ENCODE measurements around the gene CCDC43. TPM values are rescaled to one million over a fixed set of nuclear protein-coding genes. Genes with fewer than 3 reads are reported as not detected.
"Not testable (repeated sequence)": the region's sequence is repeated elsewhere in the genome, so short reads cannot be mapped to it uniquely, and the experiment has no call there.

CCDC43 gene
- total RNA-seq, 1 experiment from 2014 or later, result 50.4 TPM

DNA sequence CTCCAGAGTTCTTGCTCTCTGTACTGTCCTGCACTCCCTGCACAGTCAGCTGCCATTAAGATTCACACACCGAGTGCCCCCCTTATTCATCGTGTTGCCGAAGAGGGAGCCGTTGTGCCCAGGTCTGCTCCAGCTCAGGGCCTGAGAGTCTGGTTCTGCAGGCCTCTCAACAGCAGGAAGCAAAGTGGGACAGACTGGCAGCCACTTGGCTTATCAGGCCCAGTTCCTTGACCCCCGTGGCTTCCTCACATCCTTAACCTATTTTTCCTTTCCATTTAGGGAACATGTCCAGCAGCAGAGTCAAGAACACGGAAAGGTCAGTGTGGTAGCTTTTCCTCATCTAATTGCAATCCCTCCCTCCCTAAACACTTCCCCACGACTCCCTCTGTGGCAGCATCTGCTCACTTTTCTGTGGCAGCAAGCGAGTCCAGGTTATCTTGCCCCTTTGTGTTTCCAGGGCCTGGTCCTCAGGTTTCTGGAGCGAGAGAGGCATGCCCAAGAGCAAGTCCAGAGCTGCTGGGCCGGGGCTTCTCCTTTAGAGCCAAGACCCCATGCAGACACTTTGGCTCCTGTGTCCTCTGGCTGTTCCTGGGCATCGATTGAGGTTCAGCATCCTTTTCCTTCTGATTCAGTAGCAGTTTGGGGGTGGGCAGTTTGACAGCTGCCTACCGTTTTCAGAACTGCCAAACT, 47.1 kb upstream of the CCDC43 start:
- no peak overlapping the region for H2AFZ ChIP-seq (ENCODE audit: low read length)
- intact Hi-C loops (cut with micrococcal nuclease), result no loop called here
- H3K9ac ChIP-seq (ENCODE audit: low read length), result no peak overlapping the region
- no peaks in the 10 kb centered on the region for H3K9me2 ChIP-seq (replicated peaks; ENCODE audit: low read length)
- no peaks in the 10 kb centered on the region for H4K20me1 ChIP-seq (ENCODE audit: low read length)
- H3K27me3 ChIP-seq (ENCODE audit: low read length), result no peaks in the 10 kb centered on the region
- no peak overlapping the region for H3K27ac ChIP-seq (ENCODE audit: low read length)
- ChIA-PET CTCF (interaction anchor here (0.5 kb wide), 1 partner anchor 59 kb away, joined by 3 read pairs; no protein-coding TSS in a partner anchor), POLR2A (ENCODE audit: unreplicated experiment) (no interaction called here)
- no peaks in the 10 kb centered on the region for H3K4me1 ChIP-seq (ENCODE audit: insufficient read depth, low read length)
- no peak overlapping the region for H3K4me3 ChIP-seq (ENCODE audit: low read length)
- H3K79me2 ChIP-seq (ENCODE audit: low read length), result no peaks in the 10 kb centered on the region
- TF ChIP-seq, protein P1, sequence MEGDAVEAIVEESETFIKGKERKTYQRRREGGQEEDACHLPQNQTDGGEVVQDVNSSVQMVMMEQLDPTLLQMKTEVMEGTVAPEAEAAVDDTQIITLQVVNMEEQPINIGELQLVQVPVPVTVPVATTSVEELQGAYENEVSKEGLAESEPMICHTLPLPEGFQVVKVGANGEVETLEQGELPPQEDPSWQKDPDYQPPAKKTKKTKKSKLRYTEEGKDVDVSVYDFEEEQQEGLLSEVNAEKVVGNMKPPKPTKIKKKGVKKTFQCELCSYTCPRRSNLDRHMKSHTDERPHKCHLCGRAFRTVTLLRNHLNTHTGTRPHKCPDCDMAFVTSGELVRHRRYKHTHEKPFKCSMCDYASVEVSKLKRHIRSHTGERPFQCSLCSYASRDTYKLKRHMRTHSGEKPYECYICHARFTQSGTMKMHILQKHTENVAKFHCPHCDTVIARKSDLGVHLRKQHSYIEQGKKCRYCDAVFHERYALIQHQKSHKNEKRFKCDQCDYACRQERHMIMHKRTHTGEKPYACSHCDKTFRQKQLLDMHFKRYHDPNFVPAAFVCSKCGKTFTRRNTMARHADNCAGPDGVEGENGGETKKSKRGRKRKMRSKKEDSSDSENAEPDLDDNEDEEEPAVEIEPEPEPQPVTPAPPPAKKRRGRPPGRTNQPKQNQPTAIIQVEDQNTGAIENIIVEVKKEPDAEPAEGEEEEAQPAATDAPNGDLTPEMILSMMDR (conservative IDR thresholded peaks at IDR 0.05; ENCODE audit: low read depth, low read length), result no peak
- TF ChIP-seq EZH2 (IDR thresholded peaks at IDR 0.05; ENCODE audit: low read length, unreplicated experiment) (no peak), EZH2phosphoT487 (IDR thresholded peaks at IDR 0.05; ENCODE audit: borderline replicate concordance, low read length) (no peak)
- H3F3A ChIP-seq (ENCODE audit: low read length, unreplicated experiment), result no peaks in the 10 kb centered on the region
- ATAC-seq (no peak), DNase-seq (no peak)
- H3K36me3 ChIP-seq (ENCODE audit: low read depth, low read length), result peaks cover 35% of the 10 kb centered on the region; the same call in 1 of the 2 replicates
- no peaks in the 10 kb centered on the region for H3K9me3 ChIP-seq (ENCODE audit: low read length)
- no TSS peak for BruUV-seq (replicated peaks)
- no peak overlapping the region for H3K4me2 ChIP-seq (ENCODE audit: low read length)

- Histone ChIP-seq H3K4me2 (ENCODE audit: low read length) (no peak overlapping the region), H3K36me3 (ENCODE audit: low read depth, low read length) (peaks cover 38% of the 10 kb centered on the region), H3K4me3 (ENCODE audit: low read length) (no peak overlapping the region), H3K27ac (ENCODE audit: low read length) (no peak overlapping the region), H3F3A (ENCODE audit: low read length, unreplicated experiment) (no peaks in the 10 kb centered on the region), H2AFZ (ENCODE audit: low read length) (no peak overlapping the region), H4K20me1 (ENCODE audit: low read length) (no peaks in the 10 kb centered on the region), H3K9me2 (replicated peaks; ENCODE audit: low read length) (no peaks in the 10 kb centered on the region), H3K9ac (ENCODE audit: low read length) (no peak overlapping the region), H3K79me2 (ENCODE audit: low read length) (no peaks in the 10 kb centered on the region), H3K4me1 (ENCODE audit: insufficient read depth, low read length) (no peaks in the 10 kb centered on the region), H3K9me3 (ENCODE audit: low read length) (no peaks in the 10 kb centered on the region), H3K27me3 (ENCODE audit: low read length) (no peaks in the 10 kb centered on the region)
- no TSS peak for BruUV-seq (replicated peaks)
- no peak for ATAC-seq
- TF ChIP-seq EZH2phosphoT487 (IDR thresholded peaks at IDR 0.05; ENCODE audit: borderline replicate concordance, low read length) (no peak), EZH2 (IDR thresholded peaks at IDR 0.05; ENCODE audit: low read length, unreplicated experiment) (no peak)
- TF ChIP-seq, protein P1 (conservative IDR thresholded peaks at IDR 0.05; ENCODE audit: low read depth, low read length), result no peak
- POLR2A ChIA-PET (ENCODE audit: unreplicated experiment), result no interaction called here
- CTCF ChIA-PET, result no interaction called here
- intact Hi-C loops (cut with micrococcal nuclease), result no loop called here
- no peak for DNase-seq
Observed at GRCh38 chr17:44734272-44734671, 44.7 kb upstream of the CCDC43 start.

GRCh38 chr17:44733753-44734152, 44.2 kb upstream of the CCDC43 start:
- intact Hi-C loops (cut with micrococcal nuclease), result no loop called here
- Histone ChIP-seq H2AFZ (ENCODE audit: low read length) (no peak overlapping the region), H3K27me3 (ENCODE audit: low read length) (no peaks in the 10 kb centered on the region), H3K9me2 (replicated peaks; ENCODE audit: low read length) (no peaks in the 10 kb centered on the region), H3K79me2 (ENCODE audit: low read length) (no peaks in the 10 kb centered on the region), H3F3A (ENCODE audit: low read length, unreplicated experiment) (no peaks in the 10 kb centered on the region), H3K9ac (ENCODE audit: low read length) (no peak overlapping the region), H3K36me3 (ENCODE audit: low read depth, low read length) (peaks cover 38% of the 10 kb centered on the region), H3K4me3 (ENCODE audit: low read length) (no peak overlapping the region), H3K27ac (ENCODE audit: low read length) (no peak overlapping the region), H3K9me3 (ENCODE audit: low read length) (no peaks in the 10 kb centered on the region), H4K20me1 (ENCODE audit: low read length) (no peaks in the 10 kb centered on the region), H3K4me1 (ENCODE audit: insufficient read depth, low read length) (no peaks in the 10 kb centered on the region), H3K4me2 (ENCODE audit: low read length) (no peak overlapping the region)
- no TSS peak for BruUV-seq (replicated peaks)
- ChIA-PET CTCF (no interaction called here), POLR2A (ENCODE audit: unreplicated experiment) (no interaction called here)
- ATAC-seq (peak; percentile 80), DNase-seq (peak; percentile 50)
- TF ChIP-seq EZH2phosphoT487 (IDR thresholded peaks at IDR 0.05; ENCODE audit: borderline replicate concordance, low read length), result no peak
- TF ChIP-seq, protein P1 (conservative IDR thresholded peaks at IDR 0.05; ENCODE audit: low read depth, low read length), result peak; percentile 67

GRCh38 chr17:44726121-44726520, 36.5 kb upstream of the CCDC43 start:
- H3K9ac ChIP-seq (ENCODE audit: low read length); H3K4me2 ChIP-seq (ENCODE audit: low read length); H3K27ac ChIP-seq (ENCODE audit: low read length); H3K79me2 ChIP-seq (ENCODE audit: low read length); BruUV-seq (replicated peaks); H3K9me2 ChIP-seq (replicated peaks; ENCODE audit: low read length); H2AFZ ChIP-seq (ENCODE audit: low read length); H3F3A ChIP-seq (ENCODE audit: low read length, unreplicated experiment); H3K4me1 ChIP-seq (ENCODE audit: insufficient read depth, low read length); H3K27me3 ChIP-seq (ENCODE audit: low read length); H3K9me3 ChIP-seq (ENCODE audit: low read length); intact Hi-C loops (cut with micrococcal nuclease); H3K4me3 ChIP-seq (ENCODE audit: low read length); POLR2A ChIA-PET (ENCODE audit: unreplicated experiment); ATAC-seq; DNase-seq; CTCF ChIA-PET; H4K20me1 ChIP-seq (ENCODE audit: low read length): not testable (repeated sequence)
- peaks cover 39% of the 10 kb centered on the region for H3K36me3 ChIP-seq (ENCODE audit: low read depth, low read length)

Data from PC-3 (cell line).